Psoas muscle (tissue), 8 donors: ENCODE results near the gene INTU. TPM values are rescaled to one million over a fixed set of nuclear protein-coding genes. Genes with fewer than 3 reads are reported as not detected.
A peak's percentile ranks its signal among the peaks of the same experiment; 100 is the strongest.

Experiments used
- ATAC-seq, 4 donors: fragments of 200-7000 bp; cut with Tn5 transposase; one replicate each; pipeline ENCODE4 v1.9.1; 2020; ENCODE audit warnings: moderate library complexity in 3 of 4, mild to moderate bottlenecking in 2 of 4
- DNase-seq, 2 donors: peaks; one replicate each; pipeline ENCODE4 v3.0.0-alpha.2; 2020
- H3K27ac ChIP-seq: fragments of 200-600 bp; one replicate; pipeline ENCODE4 v1.8.0; 2022
- H3K27me3 ChIP-seq, 3 donors: fragments of 200-600 bp in 1 of 3; one replicate each; pipeline versions ENCODE4 v1.6.1 to v1.8.0; 2013 to 2022; ENCODE audit warnings: low read length in 2 of 3, mild to moderate bottlenecking in 2 of 3, moderate library complexity in 1 of 3; ENCODE audit not compliant: insufficient read depth in 3 of 3
- H3K36me3 ChIP-seq, 2 donors: fragments of 200-600 bp in 1 of 2; one replicate each; pipeline versions ENCODE4 v1.6.1 to v1.8.0; 2013 to 2022; ENCODE audit warnings: low read depth in 1 of 2, mild to moderate bottlenecking in 1 of 2, moderate library complexity in 1 of 2; ENCODE audit not compliant: insufficient read depth in 1 of 2
- H3K4me1 ChIP-seq: fragments of 200-600 bp; one replicate; pipeline ENCODE4 v1.8.0; 2022
- H3K4me3 ChIP-seq: fragments of 200-600 bp; one replicate; pipeline ENCODE4 v1.8.0; 2022; ENCODE audit warnings: mild to moderate bottlenecking
- H3K9me3 ChIP-seq: fragments of 200-600 bp; one replicate; pipeline ENCODE4 v1.8.0; 2022
- WGBS, 3 donors: extraction: QIAGEN DNeasy Blood & Tissue Kit; methylation state at CpG; one replicate each; pipeline versions ENCODE4 v1.1.6 to v1.1.7; 2013; 5-methylcytosine and 5-hydroxymethylcytosine counted together
- intact Hi-C, 2 donors: fragments of 100-400 bp; cut with DNase I; formaldehyde crosslinking; loops; one replicate each; pipeline versions ENCODE4 v1.11.0 to v1.14.2; 2022
- polyA plus RNA-seq, 3 donors: library from polyadenylated mRNA; stranded (reverse); fragments of 200-250 nt; gene quantifications; one replicate each; pipeline ENCODE4 v1.2.3, GENCODE V29; 2013
- total RNA-seq, 4 donors: library from RNA; stranded (reverse); fragmentation: NEBNext Ultra II Directional in 2 of 4; extraction: Animal tissue kit (Norgen Biotek cat#: 25700) in 2 of 4; gene quantifications; one replicate each; pipeline versions ENCODE4 v1.2.1 to v1.2.4, GENCODE V29; 2021 to 2023
- TF ChIP-seq, protein P1 (sequence below): fragments of 200-600 bp; IDR thresholded peaks from one replicate; pipeline ENCODE4 v1.8.0; 2022; ENCODE audit warnings: antibody characterized with exemption
- donor health status: healthy with polysubstance abuse.
- donor health status: DM: no; HTN: no; CAD: no; lungs with moderate emphysema.
- donor health status: Bipolar disorder and iron deficiency.
- donor health status: healthy.
- donor health status: DM: yes; HTN: yes; CAD: no.
- donor health status: DM: no; HTN: no; CAD: no.
- donor health status: DM: no; HTN: no; CAD: no.
- donor health status: DM: yes; HTN: yes; CAD: no.

INTU gene
- total and polyA plus RNA-seq, 7 donors, result 1.3 to 4.5 (median 2.0) TPM

DNA sequence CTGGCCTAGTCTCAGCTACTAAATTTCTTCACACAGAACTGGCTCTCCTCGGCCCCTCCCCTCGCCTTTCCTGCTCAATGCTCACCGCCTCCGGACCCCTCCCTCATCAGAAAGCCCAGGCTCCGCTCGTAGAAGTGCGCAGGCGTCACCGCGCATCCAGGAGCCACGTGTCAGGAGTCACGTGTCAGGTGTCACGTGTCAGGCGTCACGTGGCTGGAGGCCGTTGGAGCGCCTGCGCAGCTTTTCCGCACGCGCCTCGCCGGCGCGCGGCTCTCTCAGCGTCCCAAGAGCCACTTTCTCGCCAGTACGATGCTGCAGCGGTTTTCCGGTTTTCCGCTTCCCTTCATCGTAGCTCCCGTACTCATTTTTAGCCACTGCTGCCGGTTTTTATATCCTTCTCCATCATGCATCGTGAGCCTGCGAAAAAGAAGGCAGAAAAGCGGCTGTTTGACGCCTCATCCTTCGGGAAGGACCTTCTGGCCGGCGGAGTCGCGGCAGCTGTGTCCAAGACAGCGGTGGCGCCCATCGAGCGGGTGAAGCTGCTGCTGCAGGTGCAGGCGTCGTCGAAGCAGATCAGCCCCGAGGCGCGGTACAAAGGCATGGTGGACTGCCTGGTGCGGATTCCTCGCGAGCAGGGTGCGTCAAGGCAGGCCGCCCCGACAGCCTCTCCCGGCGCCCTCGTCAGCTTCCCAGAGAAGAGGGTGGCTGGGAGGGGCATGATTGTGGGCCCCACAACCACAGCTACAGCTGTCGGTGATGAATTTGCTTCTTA lies 97.6 kb downstream of the INTU start, which contains the start of gene SLC25A31:
Gene SLC25A31, plus strand, starts transcription at position 259 of the 772 bp plus-strand sequence. Its CDS starts 146 bp downstream, at position 405.
- intact Hi-C loops, result loop anchor here in 1 of 2 donors (5.0 kb wide), 1 partner anchor 123 kb away; no protein-coding TSS in a partner anchor
- Histone ChIP-seq H3K4me3 (no peak within 1 kb of the TSS), H3K9me3 (no peaks in the 10 kb centered on the region), H3K4me1 (no peaks in the 10 kb centered on the region), H3K27ac (no peak within 1 kb of the TSS), H3K36me3 (no peaks in the 10 kb centered on the region), H3K27me3 (no peaks in the 10 kb centered on the region)
- DNase-seq, result no peak
- TF ChIP-seq, protein P1, sequence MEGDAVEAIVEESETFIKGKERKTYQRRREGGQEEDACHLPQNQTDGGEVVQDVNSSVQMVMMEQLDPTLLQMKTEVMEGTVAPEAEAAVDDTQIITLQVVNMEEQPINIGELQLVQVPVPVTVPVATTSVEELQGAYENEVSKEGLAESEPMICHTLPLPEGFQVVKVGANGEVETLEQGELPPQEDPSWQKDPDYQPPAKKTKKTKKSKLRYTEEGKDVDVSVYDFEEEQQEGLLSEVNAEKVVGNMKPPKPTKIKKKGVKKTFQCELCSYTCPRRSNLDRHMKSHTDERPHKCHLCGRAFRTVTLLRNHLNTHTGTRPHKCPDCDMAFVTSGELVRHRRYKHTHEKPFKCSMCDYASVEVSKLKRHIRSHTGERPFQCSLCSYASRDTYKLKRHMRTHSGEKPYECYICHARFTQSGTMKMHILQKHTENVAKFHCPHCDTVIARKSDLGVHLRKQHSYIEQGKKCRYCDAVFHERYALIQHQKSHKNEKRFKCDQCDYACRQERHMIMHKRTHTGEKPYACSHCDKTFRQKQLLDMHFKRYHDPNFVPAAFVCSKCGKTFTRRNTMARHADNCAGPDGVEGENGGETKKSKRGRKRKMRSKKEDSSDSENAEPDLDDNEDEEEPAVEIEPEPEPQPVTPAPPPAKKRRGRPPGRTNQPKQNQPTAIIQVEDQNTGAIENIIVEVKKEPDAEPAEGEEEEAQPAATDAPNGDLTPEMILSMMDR, result no peak
- WGBS, 3 donors, result 95 to 96% (median 95%) methylated on average over 64 of the region's 64 CpGs
- no peak for ATAC-seq

DNA sequence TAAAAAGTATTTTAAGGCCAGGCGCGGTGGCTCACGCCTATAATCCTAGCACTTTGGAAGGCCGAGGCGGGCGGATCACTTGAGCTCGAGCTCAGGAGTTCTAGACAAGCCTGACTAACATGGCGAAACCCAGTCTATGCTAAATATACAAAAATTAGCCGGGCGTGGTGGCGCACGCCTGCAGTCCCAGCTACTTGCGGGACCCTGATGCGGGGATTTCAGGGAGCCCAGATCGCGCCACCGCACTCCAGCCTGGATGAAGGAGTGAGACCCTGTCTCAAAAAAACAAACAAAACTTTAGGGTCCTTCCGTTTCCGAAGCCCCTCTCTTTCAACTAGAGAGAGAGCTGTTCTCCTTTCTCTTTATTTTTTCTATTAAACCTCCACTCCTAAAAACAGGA lies 98.6 kb downstream of the INTU start:
- WGBS, 3 donors, result 94 to 97% (median 95%) methylated on average over 19 of the region's 19 CpGs
- Histone ChIP-seq H3K27me3 (no peaks in the 10 kb centered on the region), H3K4me3 (no peak overlapping the region), H3K27ac (no peak overlapping the region), H3K9me3 (no peaks in the 10 kb centered on the region), H3K4me1 (no peaks in the 10 kb centered on the region), H3K36me3 (no peaks in the 10 kb centered on the region)
- TF ChIP-seq, protein P1, result no peak
- DNase-seq, result no peak
- intact Hi-C loops, result loop anchor here in 1 of 2 donors (5.0 kb wide), 1 partner anchor 124 kb away; no protein-coding TSS in a partner anchor
- no peak for ATAC-seq

DNA sequence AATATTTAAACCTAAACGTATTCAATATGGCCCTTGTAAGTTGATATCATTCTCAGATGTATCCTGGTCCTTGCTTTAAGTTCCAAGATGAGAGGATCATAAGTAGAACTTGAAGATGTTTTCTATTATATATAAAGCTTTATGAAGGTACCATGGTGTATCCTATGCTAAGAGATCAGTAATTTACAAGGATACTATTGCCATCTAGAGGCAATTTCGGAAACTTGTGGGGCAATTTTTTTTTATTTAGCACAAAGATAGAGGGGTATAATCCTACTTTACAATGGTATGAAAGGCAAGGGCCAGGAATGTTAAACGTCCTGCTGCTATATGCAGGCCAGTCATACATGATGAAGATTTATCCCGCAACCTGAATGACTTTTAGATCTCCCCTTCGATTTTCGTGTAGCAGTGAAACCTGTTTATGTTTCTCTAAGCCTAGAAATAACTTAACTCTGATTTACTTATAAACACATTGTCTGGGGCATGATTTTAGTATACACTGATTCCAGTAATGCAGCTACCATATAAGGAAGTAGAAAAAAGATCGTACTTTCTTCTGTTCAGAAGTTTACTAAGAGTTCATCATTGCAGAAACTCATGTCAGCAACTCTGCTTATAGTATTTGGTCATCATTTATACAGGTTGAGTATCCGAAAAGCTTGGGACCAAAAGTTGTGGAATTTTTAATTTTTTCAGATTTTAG lies 100.0 kb downstream of the INTU start:
- Histone ChIP-seq H3K36me3 (no peaks in the 10 kb centered on the region), H3K27ac (no peak overlapping the region), H3K4me1 (no peaks in the 10 kb centered on the region), H3K9me3 (no peaks in the 10 kb centered on the region), H3K4me3 (no peak overlapping the region), H3K27me3 (no peaks in the 10 kb centered on the region)
- ATAC-seq (peak in 3 of 4 donors; percentile 25 to 42 (median 36)), DNase-seq (no peak)
- 26 to 29% (median 27%) methylated on average over 8 of the region's 8 CpGs for WGBS, 3 donors
- TF ChIP-seq, protein P1, result peak; percentile 54
- intact Hi-C loops, result loop anchor here (1.0 to 5.0 kb wide), 2 partner anchors 125 to 126 kb away; no protein-coding TSS in a partner anchor

DNA sequence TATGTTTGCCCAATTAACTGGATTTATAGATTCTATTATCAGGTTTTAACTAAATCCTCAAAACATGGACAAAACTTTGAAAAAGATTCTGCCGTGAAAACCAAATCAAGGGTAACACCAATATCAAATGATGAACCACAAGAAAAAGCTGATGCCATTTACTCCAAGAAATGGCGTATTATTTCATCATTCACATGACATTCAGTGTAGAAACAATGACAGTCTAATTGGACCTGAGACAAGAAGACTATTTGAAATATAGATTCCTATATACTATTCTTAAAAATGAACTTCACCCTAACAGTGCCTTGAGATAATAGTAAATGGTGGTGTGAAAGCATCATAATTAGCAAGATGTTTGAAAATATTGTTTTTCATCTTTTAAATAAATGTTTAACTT lies 102.2 kb downstream of the INTU start:
- WGBS, 3 donors, result 84 to 90% (median 89%) methylated on average over 2 of the region's 2 CpGs
- no peak overlapping the region for H3K27ac ChIP-seq
- H3K4me1 ChIP-seq, result no peaks in the 10 kb centered on the region
- no peak overlapping the region for H3K4me3 ChIP-seq
- intact Hi-C loops, result loop anchor here (5.0 kb wide), 2 partner anchors 128 to 1327 kb away; no protein-coding TSS in a partner anchor
- H3K36me3 ChIP-seq, result no peaks in the 10 kb centered on the region
- TF ChIP-seq, protein P1, result no peak
- H3K9me3 ChIP-seq, result no peaks in the 10 kb centered on the region
- DNase-seq, result no peak
- no peak for ATAC-seq
- H3K27me3 ChIP-seq, result no peaks in the 10 kb centered on the region
